Colon (tissue), 2 donors: Measurements from ENCODE around the gene DNTTIP2.
"Not testable (repeated sequence)": the region's sequence is repeated elsewhere in the genome, so short reads cannot be mapped to it uniquely, and the experiment has no call there.

Experiments used
- FAIRE-seq: peaks from 2 replicates; lab custom pipeline; 2012; peaks lifted over from hg19 to GRCh38; lab: Jason Lieb, UNC
- donor health status: control.
- donor health status: control.

DNTTIP2 gene

DNA sequence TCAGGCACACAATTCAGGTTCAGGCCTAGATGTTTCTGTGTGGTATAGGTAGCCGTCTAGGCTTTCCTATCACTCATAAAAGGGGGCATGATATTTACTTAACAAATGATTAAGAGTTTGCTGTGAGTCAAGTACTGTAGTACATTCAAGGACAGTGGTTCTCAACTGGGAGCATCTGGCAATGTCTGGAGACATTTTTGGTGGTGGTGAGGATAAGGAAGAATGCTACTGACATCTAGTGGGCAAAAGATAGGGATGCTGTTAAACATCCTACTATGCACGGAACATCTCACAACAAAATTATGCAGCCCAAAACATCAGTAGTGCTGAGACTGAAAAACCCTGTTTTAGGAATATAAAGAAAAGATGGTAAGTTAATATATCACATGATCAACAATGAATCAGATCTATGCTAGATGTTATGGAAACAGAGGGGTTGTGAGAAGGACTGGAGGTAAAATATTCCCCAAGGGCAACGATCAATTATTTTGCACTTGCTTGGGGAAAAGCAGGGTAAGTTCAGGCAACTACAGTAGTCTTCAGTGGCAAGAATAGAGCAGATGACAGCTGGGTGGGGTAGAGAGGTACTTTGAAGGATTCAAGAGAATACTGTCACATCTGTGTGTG lies 4.9 kb downstream of the DNTTIP2 start:
- no peak for FAIRE-seq

DNA sequence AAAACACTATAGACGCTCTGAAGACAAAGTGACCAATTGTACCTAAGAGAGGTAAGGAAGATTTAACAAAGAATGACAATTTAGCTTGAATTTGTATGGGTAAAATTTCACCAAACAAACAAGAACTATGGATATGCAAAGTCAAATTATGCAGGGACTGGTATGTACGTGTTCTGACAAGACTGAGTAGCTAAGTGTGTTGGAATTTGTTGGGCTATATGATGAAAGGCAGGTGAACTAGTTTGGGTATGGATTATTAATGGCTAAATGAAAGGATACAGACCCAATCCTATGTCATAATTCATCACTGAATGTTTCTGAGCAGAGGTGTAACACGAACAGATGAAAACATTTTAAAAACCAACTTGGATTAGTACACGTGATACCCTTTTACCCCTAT lies 7.6 kb downstream of the DNTTIP2 start:
- FAIRE-seq, result no peak

DNA sequence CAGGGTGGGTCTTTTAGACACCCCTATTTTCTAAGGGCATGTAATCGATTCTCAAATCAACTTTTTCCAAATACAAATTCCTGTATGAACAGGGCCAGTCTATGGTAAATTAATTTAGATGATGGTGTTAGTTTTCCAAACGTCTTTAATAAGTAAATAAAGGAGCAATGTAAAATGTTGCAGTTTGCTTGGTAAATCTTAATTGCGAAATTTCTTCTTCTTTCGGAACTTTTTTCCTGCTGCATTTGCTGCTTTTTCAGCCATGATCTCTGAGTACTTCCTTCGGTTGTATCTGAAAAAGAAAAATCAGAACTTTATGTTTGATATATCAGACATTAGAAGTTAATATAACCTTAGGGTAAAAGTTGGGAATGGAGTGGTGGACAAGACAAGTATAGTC lies 9.4 kb downstream of the DNTTIP2 start:
- no peak for FAIRE-seq

DNA sequence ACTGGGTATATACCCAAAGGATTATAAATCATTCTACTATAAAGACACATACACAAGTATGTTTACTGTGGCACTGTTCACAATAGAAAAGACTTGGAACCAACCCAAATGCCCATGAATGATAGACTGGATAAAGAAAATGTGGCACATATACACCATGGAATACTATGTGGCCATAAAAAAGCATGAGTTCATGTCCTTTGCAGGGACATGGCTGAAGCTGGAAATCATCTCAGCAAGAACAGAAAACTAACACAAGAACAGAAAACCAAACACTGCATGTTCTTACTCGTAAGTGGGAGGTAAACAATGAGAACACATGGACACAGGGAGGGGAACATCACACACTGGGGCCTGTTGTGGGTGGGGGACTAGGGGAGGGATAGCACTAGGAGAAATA lies 10.5 kb downstream of the DNTTIP2 start:
- FAIRE-seq, result not testable (repeated sequence)

DNA sequence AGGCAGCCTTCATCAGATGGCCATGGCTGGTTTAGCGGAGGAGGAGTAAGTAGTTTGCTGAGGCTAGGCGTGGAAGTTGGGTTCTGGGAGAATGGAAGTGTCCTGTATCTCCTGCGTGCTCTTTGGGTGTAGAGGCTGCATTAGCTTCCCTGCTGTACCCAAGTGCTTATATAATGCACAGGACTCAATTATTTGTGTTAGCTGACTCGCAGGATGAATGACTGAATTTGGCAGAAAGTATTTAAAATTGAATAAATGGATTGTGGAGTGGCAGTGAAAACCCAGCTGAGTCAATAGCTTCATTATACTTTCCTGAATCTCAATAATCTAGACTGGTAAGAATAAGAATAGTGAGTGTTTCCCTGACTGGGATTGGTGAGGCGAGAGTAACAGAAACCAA lies 13.8 kb downstream of the DNTTIP2 start:
- FAIRE-seq, result no peak

DNA sequence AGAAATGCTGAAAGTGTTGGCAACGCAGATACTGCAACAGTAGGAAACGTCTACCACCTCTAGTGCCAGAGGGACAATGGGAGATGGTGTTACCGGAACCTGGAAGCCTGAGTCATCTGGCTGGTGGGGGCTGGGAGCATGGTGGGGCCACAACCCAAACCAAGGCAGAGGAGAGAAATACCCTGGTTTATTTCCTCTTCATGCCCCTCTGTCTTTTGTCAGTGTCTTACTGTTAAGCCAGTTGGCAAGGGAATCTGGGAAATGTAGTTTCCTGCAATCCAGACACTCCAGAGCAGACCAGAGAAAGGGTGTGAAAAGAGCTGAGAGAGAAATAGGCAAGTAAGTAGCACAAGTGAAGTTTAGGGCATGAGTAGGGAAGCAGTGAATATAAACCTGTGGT lies 14.8 kb downstream of the DNTTIP2 start:
- no peak for FAIRE-seq

DNA sequence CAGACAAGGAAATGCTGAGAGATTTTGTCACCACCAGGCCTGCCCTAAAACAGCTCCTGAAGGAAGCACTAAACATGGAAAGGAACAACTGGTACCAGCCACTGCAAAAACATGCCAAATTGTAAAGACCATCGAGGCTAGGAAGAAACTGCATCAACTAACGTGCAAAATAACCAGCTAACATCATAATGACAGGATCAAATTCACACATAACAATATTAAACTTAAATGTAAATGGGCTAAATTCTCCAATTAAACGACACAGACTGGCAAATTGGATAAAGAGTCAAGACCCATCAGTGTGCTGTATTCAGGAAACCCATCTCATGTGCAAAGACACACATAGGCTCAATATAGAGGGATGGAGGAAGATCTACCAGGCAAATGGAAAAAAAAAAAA lies 21.4 kb downstream of the DNTTIP2 start:
- FAIRE-seq, result not testable (repeated sequence)

DNA sequence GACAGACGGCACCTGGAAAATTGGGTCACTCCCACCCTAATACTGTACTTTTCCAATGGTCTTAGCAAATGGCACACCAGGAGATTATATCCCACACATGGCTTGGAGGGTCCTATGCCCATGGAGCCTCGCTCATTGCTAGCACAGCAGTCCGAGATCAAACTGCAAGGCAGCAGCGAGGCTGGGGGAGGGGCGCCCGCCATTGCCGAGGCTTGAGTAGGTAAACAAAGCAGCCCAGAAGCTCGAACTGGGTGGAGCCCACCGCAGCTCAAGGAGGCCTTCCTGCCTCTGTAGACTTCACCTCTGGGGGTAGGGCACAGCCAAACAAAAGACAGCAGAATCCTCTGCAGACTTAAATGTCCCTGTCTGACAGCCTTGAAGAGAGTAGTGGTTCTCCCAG lies 23.0 kb downstream of the DNTTIP2 start:
- not testable (repeated sequence) for FAIRE-seq

DNA sequence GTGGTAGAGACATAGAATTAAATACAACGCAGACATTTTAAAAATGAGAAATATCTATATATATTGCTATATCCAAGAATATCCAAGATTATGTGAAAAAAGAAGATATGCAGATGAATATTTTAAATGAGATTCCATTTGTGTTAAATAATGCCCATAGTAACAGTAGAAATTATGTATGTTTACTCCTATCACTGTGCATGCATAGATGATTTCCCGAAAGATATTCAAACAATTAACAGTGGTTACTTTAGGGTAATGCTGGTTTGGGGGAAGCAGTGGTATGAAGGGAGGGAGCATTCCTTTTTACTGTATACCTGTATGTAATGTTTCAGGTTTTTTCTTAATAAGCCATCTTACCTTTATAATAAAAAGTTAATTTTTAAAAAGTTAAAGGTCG lies 25.1 kb downstream of the DNTTIP2 start:
- no peak for FAIRE-seq

DNA sequence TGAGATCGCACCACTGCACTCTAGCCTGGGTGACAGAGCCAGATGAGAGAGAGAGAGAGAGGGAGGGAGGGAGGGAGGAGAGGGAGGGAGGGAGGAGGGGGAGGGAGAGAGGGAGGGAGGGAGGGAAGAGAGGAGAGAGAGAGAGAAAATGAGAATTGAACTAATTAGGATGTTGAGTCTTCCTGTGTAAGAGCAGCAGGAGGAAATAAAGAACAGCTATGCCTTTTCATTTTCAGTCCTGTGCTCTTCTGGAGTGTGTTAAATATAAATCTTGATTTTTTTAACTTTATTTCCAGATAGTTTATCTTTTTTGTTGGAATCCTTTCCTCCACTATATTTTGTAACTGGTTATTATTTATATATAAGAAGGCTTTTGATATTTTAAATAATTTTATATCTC lies 27.1 kb downstream of the DNTTIP2 start:
- no peak for FAIRE-seq

DNA sequence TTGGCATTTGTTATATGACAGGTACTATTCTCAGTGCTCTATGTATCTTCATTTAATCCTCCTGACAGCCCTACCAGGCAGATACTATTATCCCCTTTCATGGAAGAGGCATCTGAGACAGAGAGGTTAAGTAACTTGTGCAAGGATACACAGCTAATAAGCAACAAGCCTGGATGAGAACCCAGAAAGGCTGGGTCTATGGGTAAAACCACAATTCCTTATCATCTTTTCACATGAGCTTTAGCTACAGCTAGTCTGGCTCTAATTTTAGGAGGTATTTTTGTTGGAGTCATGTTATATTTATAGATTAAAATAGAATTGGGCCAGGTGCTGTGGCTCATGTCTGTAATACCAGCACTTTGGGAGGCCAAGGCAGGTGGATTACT lies 27.7 kb downstream of the DNTTIP2 start:
- no peak for FAIRE-seq

DNA sequence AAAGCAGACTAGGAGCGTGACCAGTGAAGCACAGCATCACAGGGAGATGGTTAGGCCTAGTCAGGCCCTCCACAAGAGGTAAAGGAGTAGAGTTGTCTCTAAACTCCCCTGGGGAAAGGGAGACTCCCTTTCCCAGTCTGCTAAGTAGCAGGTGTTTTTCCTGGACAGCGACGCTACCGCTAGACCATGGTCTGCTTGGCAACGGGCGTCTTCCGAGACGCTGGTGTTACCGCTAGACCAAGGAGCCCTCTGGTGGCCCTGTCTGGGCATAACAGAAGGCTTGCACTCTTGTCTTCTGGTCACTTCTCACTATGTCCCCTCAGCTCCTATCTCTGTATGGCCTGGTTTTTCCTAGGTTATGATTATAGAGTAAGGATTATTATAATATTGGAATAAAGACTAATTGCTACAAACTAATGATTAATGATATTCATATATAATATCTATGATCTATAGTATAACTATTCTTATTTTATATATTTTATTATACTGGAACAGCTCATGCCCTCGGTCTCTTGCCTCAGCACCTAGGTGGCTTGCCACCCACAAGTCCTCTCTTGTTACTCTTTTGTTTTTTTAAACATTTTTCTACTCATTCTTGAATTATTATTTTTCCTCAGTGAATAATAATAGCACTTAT lies 28.2 kb downstream of the DNTTIP2 start:
- not testable (repeated sequence) for FAIRE-seq

DNA sequence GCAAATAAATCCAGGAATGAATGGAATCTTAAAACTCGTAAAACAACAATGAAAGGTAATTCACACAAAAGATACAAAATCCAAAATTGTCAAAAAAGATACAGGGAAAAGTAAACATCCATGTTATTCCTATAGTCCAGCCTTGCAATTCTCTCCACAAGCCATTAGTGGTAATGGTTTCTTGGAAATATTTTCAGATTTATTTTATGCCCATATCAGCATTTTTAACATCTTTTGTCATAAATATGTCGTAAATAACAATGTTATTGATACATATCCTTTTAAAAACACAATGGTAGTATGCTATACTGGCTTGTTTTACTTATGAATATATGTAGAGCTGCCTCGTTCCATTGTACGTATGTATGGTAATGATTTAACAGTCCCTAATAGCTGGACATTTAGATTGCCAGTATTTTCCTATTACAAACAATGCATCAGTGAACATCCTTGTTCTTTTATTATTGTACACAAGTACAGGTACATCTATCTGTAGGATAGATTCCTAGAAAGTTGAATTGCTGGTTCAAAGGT lies 30.6 kb downstream of the DNTTIP2 start:
- FAIRE-seq, result no peak

DNA sequence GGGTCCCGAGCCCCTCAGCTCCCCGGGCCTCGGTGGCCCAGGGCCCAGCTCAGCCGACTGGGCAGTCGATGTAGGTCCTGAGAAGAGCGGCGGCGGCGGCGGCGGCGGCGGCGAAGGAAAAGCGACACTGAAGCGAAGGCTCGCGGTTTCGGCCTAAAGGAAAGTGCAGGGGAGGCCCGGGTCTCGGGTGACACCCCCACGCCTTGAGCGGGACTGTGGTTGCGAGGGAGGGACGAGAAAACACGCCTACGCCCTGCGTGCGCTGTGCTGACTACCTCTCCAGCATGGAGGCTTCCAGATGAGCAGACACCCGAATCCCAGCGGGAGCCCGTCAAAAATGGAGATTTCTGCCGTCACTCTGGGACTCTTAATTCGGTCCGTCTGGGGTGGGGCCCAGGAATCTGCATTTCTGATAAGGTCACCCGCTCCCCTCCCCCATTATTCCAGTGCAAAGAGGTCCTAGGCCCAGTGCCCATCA lies 31.2 kb downstream of the DNTTIP2 start:
- no peak for FAIRE-seq

DNA sequence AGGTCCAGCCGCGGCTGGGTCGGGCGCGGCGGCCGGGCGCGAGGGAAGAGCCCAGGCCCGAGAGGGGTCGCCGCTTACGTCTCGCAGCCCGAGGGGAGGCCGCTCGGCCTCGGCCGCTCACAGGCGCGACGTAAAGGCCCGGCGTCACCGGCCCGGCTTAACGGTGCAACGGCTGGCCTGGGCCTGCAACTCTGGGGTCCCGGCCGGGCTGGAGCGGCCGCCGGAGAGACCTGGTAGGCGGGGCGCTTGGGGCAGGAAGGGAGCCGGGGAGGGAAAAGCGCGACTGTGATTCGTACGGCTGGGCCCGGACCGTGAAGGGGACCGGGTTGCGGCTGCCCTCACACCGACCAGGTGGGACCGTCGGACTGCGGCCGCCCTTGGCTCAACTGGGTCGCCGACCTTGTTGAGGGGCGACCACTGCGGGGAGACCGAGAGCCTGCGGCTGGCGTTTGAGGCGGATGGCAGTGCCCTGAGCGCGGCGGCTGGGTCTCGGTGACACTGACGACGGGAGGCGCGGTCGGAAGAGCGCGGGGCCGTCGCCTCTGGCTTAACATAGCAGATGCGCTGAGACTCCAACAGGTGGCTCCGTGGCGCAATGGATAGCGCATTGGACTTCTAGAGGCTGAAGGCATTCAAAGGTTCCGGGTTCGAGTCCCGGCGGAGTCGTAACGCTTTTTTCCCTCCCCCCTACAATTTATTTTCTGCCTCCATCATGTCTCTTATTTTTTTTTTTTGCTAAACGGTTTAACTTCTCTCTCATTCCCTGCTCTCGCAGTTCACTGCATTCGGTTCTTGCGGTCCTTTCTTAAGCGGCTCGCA lies 31.8 kb downstream of the DNTTIP2 start:
- no peak for FAIRE-seq

DNA sequence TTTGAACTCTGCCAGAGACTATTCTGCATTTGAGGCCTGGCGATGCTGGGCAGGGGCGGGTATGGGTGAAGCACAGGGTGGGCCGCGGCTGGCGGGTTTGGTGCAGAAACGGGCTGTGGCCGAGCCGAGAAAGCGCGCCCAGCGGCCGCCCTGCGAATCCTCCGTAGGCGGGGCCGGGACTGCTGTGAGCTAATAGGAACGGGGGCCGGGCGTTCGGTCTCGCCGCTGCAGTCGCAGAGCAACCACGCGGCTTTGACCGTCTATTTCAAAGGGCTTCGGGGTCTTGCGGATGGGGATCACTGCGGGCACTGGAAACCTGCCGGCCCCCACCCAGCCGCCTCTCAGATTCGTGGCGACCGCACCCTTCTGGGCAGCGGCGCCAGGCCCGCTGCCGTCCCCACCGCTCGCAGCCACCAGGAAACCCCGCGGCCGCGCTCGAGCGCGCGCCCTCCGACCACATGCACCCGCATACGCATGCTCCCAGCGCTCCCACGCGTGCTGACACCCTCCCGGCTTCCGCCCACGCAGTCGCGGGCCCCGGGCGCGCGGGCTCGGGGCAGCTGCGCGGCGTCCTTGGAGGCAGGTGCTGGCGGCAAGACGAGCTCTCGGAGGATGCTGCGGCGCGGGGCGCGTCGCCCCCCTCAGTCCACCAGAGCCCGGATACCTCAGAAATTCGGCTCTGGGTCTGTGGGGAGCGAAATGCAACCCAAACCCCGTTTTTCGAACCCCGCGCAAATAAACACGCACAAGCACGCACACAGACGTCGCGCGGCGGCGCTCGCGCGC lies 32.6 kb downstream of the DNTTIP2 start:
- FAIRE-seq, result no peak

DNA sequence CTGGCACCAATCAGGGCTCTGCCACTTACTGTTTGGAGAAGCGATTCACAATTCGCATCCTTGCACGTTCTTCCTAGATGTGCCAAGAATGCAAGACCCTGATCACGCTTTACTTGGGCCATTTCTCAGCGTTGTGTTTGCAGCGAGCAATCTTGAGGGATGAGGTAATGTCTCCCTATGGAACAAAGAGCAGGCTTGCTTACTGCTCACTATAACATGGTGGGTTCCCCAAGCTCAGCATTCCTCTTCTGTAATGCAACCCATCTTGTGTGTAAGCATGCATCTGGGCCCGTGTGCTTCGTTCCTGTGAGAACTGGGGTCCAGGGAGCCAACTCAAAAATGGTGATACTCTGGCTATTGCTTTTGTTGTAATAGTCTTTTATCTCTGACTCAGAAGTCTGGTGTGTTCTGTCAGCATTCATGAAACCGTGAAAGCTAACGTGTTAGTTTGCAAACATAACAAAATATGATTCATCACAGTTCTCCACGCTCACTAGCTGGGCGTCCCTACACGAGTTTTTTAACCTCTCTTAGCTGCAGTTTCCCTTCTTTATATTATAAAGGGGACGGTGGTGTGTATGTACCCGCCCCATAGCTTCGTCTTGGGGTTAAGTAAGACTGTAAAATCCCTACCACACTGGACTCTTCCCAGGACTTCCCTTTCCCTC lies 33.3 kb downstream of the DNTTIP2 start:
- no peak for FAIRE-seq

DNA sequence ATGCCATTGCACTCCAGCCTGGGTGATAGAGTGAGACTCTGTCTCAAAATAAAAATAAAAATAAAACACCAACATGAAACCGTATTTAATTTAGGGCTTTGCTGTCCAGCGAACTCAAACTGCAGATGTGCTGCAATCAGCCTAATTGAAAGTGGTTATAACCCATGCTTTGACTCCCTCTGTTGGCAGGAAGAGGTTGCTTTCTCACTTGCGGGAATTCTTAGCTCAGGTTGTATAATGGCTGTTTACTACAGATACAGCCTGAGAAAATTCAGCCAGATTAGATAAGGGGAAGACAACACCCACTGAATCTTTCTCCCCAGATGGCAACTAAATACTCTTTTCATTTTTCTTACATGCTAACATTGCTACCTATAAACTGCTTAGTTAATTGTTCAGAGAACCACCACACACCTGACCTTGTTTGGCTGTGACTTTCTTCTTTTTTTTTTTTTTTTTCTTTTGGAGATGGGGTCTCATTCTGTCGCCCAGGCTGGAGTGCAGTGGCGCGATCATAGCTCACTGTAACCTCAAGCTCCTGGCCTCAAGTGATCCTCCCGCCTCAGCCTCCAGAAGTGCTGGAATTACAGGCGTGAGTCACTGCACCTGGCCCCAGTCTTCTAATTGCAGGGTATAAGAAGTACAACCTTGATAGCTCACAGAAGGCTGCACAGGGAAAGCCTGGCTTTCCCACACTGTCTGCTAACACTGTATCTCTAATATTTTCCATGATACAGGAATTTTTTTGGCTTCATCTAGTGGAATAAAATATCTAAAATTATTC lies 34.6 kb downstream of the DNTTIP2 start:
- FAIRE-seq, result no peak

DNA sequence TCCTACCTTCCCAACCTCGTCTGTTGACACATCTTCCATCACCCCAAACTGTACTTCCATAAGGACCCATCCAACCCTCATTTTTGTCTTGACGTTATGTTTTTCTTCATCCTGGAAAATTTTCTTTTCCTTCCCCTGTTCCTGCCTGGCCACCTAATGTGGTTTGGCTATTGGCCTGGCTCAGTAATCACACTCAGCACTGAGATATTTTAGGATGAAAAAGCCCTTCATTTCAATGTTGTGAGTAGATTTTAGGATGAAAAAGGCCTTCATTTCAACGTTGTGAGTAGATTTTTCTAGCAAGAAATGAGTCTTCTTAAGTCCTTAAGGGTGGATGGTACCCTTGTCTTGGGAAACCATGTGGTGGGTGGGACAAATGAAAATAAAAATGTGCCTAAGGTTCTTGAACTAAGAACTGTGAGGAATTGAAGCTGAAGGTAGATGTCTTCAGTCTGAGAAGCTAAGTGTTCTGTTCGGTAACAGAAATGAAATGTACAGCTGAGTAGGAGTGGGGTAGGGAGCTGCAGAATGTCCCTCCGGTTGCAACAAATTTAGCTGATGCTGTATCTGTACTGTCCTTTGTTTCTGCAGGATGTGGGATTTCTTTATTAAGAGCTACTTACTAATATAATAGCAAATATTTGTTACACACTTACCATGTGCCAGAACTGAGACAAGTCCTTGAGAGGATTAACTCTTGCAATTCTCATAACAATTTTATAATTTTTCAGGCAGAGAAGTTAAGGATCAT lies 36.1 kb downstream of the DNTTIP2 start:
- no peak for FAIRE-seq

DNA sequence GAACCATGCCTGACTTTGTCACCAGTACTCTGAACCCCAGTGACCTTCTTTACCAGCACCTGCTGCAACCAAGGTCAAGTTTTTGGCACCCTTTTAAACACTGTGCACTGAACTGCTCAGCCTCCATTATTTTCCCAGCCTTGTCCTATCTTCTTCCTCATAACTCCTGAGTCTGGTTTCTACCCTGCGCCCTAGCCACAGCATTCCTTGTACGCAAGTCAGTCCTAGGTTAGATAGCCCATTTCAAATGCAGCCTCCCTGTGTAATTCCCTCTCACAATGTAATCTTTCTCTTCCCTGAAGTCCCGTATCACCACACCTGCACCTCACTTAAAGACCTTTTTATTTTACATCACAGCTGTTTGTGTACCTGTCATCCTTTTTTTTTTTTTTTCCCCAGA lies 37.2 kb downstream of the DNTTIP2 start:
- no peak for FAIRE-seq
